Vagina (tissue), 2 donors: ENCODE data around the gene UPP2.

Source experiments
- POLR2A ChIP-seq, 2 donors: fragments of 450-650 bp; IDR thresholded peaks; one replicate each; pipeline ENCODE4 v1.6.1; 2017; ENCODE audit warnings: antibody characterized with exemption in 2 of 2, mild to moderate bottlenecking in 2 of 2, moderate library complexity in 2 of 2
- POLR2AphosphoS5 ChIP-seq, 2 donors: sonication (generic); formaldehyde crosslinking; IDR thresholded peaks; one replicate each; pipeline ENCODE4 v1.9.0; 2017; ENCODE audit warnings: antibody characterized with exemption in 2 of 2, mild to moderate bottlenecking in 2 of 2, low read depth in 1 of 2; ENCODE audit not compliant: insufficient read depth in 1 of 2

GRCh38 chr2:158174956-158175355, 73.3 kb downstream of the UPP2 start:
- TF ChIP-seq POLR2AphosphoS5 (IDR thresholded peaks at IDR 0.05; ENCODE audit: insufficient read depth in 1 of 2, low read depth in 1 of 2) (no peak), POLR2A (IDR thresholded peaks at IDR 0.05) (no peak)
